Motor neuron (in vitro differentiated cells): ENCODE results near the gene BET1. TPM values are rescaled to one million over a fixed set of nuclear protein-coding genes. Genes with fewer than 3 reads are reported as not detected.
"Not testable (repeated sequence)": the region's sequence is repeated elsewhere in the genome, so short reads cannot be mapped to it uniquely, and the experiment has no call there.

Experiments
- ATAC-seq, 8 experiments: fragments of 200-7000 bp; cut with Tn5 transposase; replicated peaks in 6 of 8; 2 replicates each; pipeline ENCODE4 v1.8.0; 2021; ENCODE audit warnings: mild to moderate bottlenecking in 8 of 8, moderate library complexity in 8 of 8
- H3K27ac ChIP-seq, 2 donors: fragments of 250-450 bp; sonication (Bioruptor Pico); 2 replicates each; pipeline ENCODE4 v1.9.0; 2021; ENCODE audit warnings: antibody characterized with exemption in 2 of 2, mild to moderate bottlenecking in 2 of 2, moderate library complexity in 1 of 2
- H3K4me1 ChIP-seq, 2 donors: fragments of 250-450 bp; sonication (Bioruptor Pico); replicated peaks in 1 of 2; 2 replicates each; pipeline ENCODE4 v1.6.1; 2021; ENCODE audit warnings: antibody characterized with exemption in 2 of 2, mild to moderate bottlenecking in 2 of 2, moderate library complexity in 1 of 2
- H3K4me3 ChIP-seq, 5 donors: fragments of 250-450 bp; sonication (Bioruptor Pico); 2 replicates each; pipeline ENCODE4 v1.9.0; 2021; ENCODE audit warnings: antibody characterized with exemption in 5 of 5, mild to moderate bottlenecking in 5 of 5, moderate library complexity in 4 of 5
- WGBS, 10 experiments: fragments of 450-650 bp; shearing (Covaris generic); methylation state at CpG; one replicate each; pipeline ENCODE4 v1.0.0; 2022; 5-methylcytosine and 5-hydroxymethylcytosine counted together
- in situ Hi-C, 9 experiments: fragments of 400-800 bp; cut with MboI; loops; one replicate each; pipeline ENCODE4 v1.15.0; 2021; ENCODE audit warnings: low sequenced_read_pairs in 9 of 9, low pct_unique_long_range_greater_than_20kb in 2 of 9; ENCODE audit not compliant: unreplicated experiment in 9 of 9
- total RNA-seq, 8 experiments: library from RNA; unstranded; fragments of 300-600 nt; gene quantifications; 2 replicates each; pipeline versions ENCODE4 v1.2.3 to v1.2.4, GENCODE V29; 2022

Gene BET1
- total RNA-seq, 8 experiments from 2014 or later: 15.9 to 46.0 (median 29.9) TPM

DNA sequence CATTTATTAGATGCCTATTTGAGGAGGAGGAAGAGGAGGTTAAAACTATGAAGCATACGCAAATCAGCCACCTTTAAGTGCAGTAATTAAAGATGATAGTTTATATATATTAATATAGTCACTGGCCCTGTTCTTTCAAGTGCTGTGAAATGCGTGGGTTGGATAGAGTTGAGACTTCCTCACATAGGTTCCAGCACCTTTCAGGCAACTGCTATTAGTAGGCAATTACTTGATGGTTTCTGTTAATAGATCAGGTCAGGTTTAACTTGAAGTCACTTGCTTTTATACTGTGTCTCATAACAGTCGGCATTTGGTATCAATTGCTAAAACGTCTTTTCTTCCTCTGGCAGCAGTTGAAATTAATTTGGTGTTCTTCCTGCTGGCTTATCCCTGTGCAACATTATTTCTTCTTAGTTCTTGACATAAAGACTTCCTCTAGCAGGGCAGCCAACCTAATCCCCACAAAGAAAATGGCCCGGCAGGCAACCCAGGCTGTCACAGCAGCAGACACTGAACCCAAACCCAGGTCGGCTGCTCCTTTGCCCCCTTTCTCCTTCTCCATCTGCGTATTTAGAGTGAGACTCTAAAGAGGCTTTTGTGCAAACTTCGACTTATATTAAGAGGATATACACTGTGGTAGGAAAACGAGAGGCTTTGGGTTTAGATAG is 35.3 kb upstream of the BET1 start:
- no peak for ATAC-seq
- Histone ChIP-seq H3K4me1 (peaks cover 0 to 3% of the 10 kb centered on the region in 2 donors), H3K4me3 (no peak overlapping the region), H3K27ac (no peak overlapping the region)
- 26 to 87% (median 50%) methylated on average over 2 to 9 of the region's 9 CpGs; no CpG with 5 or more reads in 1 of the 10 experiments for WGBS, 10 experiments
- in situ Hi-C loops: no loop called here

DNA sequence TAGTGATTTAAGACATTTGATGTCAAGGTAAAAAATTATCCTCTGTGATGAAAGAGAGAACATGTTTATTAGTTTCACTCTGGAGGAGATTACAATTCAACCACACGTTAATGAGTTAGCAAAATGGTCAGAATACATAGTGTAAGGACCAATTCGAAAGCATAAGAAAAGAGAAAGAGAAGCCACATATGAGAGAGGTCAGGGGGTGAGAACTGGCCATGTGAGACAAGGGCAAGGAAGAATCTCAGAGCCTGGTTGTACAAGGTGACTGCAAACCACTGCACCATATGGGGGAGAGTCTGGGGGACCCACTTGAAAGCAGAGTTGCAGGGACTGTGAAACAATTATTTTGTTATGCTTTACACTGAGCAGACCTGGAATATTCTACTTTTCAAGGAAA is 27.7 kb upstream of the BET1 start:
- H3K4me1 ChIP-seq: no peaks in the 10 kb centered on the region
- ATAC-seq: no peak
- no peak overlapping the region for H3K27ac ChIP-seq
- H3K4me3 ChIP-seq: no peak overlapping the region
- 27 to 88% (median 56%) methylated on average over 1 to 2 of the region's 2 CpGs for WGBS, 10 experiments
- in situ Hi-C loops: no loop called here

DNA sequence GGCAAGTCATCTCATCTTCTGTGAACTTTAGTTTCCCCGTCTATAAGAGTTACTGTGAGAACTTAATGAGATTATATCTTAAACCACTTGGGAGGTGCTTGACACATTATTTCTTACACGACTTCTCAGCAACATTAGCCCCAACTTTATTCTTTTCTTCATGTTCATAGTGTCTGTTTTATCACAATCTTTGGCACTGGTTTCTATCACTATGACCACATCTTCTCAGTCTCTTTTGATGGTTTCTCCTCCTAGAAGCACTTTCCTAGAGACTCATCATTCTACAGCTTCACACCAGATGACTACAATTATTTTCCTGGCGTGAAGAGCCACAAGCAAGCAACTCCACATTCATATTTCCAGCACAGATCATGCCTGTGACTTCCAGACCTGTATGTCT is 26.5 kb upstream of the BET1 start:
- in situ Hi-C loops: no loop called here
- no peak overlapping the region for H3K27ac ChIP-seq
- no peak overlapping the region for H3K4me3 ChIP-seq
- H3K4me1 ChIP-seq: no peaks in the 10 kb centered on the region
- no peak for ATAC-seq
- 33 to 100% (median 76%) methylated on average over 1 to 3 of the region's 3 CpGs for WGBS, 10 experiments

DNA sequence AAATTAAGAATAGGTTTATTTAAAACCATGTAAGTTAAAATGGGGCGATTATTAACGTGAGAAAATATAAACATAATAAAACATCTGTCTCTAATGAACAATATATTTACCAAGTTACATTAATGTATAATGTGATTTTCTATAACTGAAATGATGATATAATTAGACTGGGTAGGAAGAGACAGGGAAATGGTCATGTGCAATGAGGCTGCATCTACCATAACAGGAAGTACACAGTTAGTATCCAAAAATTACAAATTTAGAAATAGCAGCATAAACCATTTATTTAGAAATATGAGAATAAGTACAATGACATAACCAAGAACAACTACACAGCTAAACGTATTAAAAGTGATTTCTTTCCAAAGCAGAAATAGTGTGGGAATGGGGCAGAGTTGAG is 25.8 kb upstream of the BET1 start:
- no peak for ATAC-seq
- Histone ChIP-seq H3K4me1 (no peaks in the 10 kb centered on the region), H3K27ac (no peak overlapping the region), H3K4me3 (no peak overlapping the region)
- WGBS, 10 experiments: 17 to 100% (median 70%) methylated on average over 1 to 3 of the region's 3 CpGs
- in situ Hi-C loops: no loop called here

DNA sequence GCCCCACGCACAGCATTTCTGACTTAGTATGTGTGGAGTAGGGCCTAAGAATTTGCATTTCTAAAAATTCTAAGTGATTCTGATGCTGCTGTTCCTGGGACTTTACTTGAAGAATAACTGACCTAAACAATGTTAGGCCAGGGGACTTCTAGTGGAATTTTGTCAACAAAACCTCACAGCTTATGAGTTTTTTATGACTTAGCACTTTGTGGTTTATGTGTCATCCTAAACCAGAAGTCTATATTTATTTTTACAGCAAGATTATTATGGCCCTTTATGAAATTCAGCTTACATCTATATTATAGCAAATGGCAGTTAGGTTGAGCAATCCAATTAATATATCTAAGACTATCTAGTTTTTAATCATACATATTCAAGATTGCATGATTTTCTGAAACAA is 24.6 kb upstream of the BET1 start:
- WGBS, 10 experiments: 50 to 100% (median 83%) methylated on average over 1 of the region's 1 CpG; no CpG with 5 or more reads in 5 of the 10 experiments
- Histone ChIP-seq H3K4me3 (no peak overlapping the region), H3K27ac (no peak overlapping the region), H3K4me1 (no peaks in the 10 kb centered on the region)
- in situ Hi-C loops: no loop called here
- ATAC-seq: no peak

DNA sequence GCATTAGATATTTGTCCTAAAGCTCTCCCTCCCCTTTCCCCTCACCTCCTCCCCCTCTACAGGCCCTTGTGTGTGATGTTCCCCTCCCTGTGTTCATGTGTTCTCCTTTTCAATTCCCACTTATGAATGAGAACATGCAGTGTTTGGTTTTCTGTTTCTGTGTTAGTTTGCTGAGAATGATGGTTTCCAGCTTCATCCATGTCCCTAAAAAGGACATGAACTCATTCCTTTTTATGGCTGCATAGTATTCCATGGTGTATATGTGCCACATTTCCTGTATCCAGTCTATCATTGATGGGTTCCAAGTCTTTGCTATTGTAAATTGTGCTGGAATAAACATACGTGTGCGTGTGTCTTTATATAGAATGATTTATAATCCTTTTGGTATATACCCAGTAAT is 22.5 kb upstream of the BET1 start:
- H3K4me1 ChIP-seq, ATAC-seq, in situ Hi-C loops, H3K27ac ChIP-seq, H3K4me3 ChIP-seq: not testable (repeated sequence)
- 47 to 100% (median 100%) methylated on average over 1 to 2 of the region's 2 CpGs; no CpG with 5 or more reads in 3 of the 10 experiments for WGBS, 10 experiments

DNA sequence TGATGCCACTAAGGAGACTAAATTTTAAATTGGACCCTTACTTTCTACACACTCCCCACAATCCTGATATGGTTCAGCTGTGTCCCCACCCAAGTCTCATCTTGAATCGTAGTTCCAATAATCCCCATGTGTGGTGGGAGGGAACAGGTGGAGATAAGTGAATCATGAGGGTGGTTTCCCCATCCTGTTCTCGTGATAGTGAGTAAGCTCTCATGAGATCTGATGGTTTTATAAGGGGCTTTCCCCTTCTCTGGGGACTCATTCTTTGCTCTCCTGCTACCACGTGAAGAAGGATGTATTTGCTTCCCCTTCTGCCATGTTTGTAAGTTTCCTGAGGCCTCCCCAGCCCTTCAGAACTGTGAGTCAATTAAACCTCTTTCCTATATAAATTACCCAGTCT is 18.4 kb upstream of the BET1 start:
- Histone ChIP-seq H3K4me1 (no peaks in the 10 kb centered on the region), H3K4me3 (no peak overlapping the region), H3K27ac (no peak overlapping the region)
- in situ Hi-C loops: no loop called here
- 37 to 80% (median 68%) methylated on average over 1 to 2 of the region's 3 CpGs; no CpG with 5 or more reads in 4 of the 10 experiments for WGBS, 10 experiments
- ATAC-seq: no peak

DNA sequence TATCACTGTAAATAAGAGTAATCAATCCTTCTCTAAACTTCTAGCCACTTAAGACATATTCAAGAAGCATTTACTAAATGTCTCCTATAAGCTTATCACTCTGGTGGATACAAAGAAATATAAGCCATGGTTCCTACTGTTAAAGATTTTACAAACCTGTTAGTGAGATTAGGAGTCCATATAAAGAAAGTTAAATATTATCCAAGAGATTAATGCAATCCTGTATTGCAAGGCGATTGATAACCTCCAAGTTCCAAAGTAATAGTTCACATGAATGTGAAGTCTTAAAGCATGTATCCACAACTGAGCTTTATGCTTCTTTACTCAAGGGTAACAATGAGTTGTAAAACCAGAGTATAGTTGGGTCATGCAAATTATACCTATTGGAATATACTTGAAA is 12.6 kb upstream of the BET1 start:
- Histone ChIP-seq H3K4me3 (no peak overlapping the region), H3K4me1 (no peaks in the 10 kb centered on the region), H3K27ac (no peak overlapping the region)
- no peak for ATAC-seq
- in situ Hi-C loops: no loop called here
- WGBS, 10 experiments: 29 to 100% (median 73%) methylated on average over 1 of the region's 1 CpG; no CpG with 5 or more reads in 5 of the 10 experiments

DNA sequence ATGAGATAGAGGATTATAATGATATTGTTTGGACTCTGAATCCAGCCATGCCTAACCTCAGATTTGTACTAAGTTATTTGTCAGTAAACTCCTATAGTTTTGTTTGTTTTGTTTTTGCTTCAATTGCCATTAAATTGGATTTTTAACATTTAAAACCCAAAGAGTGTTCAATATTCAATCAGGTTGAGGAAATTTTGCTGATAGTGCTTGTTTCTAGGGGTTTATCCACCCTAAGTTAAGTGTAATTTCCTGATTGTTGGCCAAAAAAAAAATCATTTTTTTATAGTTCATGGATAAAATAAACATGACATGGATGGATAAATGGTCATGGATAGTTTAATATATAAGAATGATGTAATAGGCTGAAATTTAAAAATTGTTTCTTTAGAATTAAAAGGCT is 11.4 kb upstream of the BET1 start:
- in situ Hi-C loops: no loop called here
- Histone ChIP-seq H3K4me3 (no peak overlapping the region), H3K27ac (no peak overlapping the region), H3K4me1 (no peaks in the 10 kb centered on the region)
- no peak for ATAC-seq

DNA sequence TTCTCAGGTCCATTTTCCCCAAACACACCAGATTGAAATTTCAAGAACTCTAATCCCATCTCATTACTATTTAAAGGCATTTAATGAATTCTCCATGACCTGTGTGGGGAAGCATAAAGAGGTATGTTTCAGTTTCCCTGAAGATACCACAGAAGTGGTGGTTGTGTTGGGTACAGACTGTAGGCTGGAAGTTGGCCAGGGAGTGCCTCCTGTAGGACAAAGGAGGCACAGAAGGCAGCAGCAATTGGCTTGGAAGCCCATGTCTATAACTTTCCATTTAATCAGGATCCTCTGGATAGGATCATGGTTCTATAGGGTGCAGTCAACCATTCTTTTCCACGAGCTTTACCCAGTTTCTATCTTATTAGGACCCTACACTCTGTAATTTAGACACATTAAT is 8.6 kb upstream of the BET1 start:
- WGBS, 10 experiments: 0 to 83% (median 39%) methylated on average over 1 of the region's 1 CpG; no CpG with 5 or more reads in 2 of the 10 experiments
- ATAC-seq: no peak
- Histone ChIP-seq H3K4me1 (no peaks in the 10 kb centered on the region), H3K27ac (no peak overlapping the region), H3K4me3 (no peak overlapping the region)
- in situ Hi-C loops: no loop called here

DNA sequence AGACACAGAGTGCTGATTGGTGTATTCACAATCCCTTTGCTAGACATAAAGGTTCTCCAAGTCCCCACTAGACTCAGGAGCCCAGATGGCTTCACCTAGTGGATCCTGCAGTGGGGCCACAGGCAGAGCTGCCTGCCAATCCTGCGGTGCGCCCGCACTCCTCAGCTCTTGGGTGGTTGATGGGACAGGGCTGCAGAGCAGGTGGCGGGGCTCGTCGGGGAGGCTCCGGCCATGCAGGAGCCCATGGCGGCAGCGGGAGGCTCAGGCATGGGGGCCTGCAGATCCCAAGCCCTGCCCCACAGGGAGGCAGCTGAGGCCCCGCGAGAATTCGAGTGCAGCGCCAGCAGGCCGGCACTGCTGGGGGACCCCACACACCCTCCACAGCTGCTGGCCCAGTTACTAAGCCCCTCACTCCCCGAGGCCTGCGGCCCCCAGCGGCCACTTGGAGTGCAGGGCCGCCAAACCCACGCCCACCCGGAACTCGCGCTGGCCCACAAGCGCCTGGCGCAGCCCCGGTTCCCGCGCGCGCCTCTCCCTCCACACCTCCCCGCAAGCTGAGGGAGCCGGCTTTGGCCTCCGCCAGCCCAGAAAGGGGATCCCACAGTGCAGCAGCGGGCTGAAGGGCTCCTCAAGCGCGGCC is 7.7 kb upstream of the BET1 start:
- no peak for ATAC-seq
- H3K27ac ChIP-seq: no peak overlapping the region
- 60 to 100% (median 77%) methylated on average over 1 to 5 of the region's 35 CpGs; no CpG with 5 or more reads in 4 of the 10 experiments for WGBS, 10 experiments
- no peaks in the 10 kb centered on the region for H3K4me1 ChIP-seq
- in situ Hi-C loops: no loop called here
- H3K4me3 ChIP-seq: no peak overlapping the region

DNA sequence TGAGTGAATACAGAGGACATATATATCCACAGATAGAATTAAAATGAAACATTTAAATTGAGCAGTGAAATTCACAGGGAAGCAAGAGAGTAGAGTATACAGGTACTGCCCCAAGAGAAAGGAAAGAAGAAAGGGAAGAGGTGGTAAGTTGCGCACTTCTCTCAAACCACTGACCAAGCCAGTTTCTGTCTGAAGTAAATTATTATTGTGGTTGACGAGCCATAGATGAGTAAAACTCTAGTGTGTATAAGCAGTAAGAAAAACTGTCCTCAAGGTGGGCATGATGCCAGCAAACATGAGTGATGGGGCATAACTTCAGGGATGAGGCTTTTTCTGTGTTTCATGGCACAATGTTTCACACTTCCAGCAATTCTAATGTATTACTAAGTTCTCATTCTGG is 4.4 kb upstream of the BET1 start:
- H3K4me3 ChIP-seq: no peak overlapping the region
- H3K4me1 ChIP-seq: no peaks in the 10 kb centered on the region
- no peak overlapping the region for H3K27ac ChIP-seq
- in situ Hi-C loops: no loop called here
- 42 to 89% (median 60%) methylated on average over 1 to 2 of the region's 2 CpGs for WGBS, 10 experiments
- no peak for ATAC-seq

DNA sequence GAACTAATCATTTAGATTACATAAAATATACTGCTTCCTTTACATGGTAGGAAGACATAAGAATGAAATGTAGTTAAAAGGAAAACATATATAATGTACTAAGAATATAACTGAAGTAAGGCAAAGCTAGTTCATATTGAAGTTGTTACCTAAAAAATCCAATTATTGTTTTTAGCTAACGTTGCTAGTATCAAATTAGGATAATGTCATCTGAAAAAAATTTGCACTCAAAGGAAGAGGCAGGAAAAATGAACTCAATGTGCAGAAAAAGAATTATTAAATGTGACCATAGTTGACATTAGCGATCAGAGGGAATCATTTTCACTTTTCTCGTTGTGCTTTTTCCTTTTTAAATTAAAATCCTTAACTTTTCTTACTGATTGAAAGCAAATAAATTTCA is 1.6 kb upstream of the BET1 start:
- H3K4me3 ChIP-seq: no peak overlapping the region
- 17 to 100% (median 83%) methylated on average over 2 to 3 of the region's 3 CpGs for WGBS, 10 experiments
- in situ Hi-C loops: no loop called here
- no peak overlapping the region for H3K27ac ChIP-seq
- no peak for ATAC-seq
- H3K4me1 ChIP-seq: peaks cover 3 to 7% of the 10 kb centered on the region in 2 donors

DNA sequence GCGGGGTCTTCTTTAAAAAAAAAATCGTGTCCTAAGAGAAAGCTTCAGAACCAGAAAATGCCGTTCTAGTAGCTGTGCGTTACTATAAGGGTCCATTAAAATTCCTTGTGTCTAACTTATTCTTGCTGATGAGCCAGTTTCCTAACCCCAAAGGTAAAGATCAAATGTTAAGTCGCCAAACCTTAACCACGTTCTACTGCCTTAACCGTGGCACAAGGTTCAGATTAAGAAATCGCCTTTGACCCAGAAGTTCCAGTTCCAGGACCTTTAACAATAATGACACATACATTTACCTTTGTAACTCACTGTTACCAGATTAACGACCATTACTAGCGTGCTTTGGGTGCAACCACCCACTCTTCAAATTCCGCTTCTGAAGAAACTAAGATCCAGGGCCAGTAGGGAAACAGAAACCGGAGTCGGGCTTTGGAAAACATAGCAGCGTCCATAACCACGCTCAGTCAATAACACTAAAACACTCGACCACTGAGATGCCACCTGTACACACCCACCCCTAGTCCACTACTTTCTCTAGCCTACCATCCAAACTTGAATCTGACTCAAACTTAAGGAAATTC is 620 bp downstream of the BET1 start:
- H3K27ac ChIP-seq: peak overlapping the region; percentile 82 to 92
- peaks cover 3 to 7% of the 10 kb centered on the region in 2 donors for H3K4me1 ChIP-seq
- peak overlapping the region; percentile 64 to 91 (median 82) for H3K4me3 ChIP-seq
- ATAC-seq: peak; percentile 41 to 65 (median 58)
- in situ Hi-C loops: no loop called here
- WGBS, 10 experiments: 1 to 38% (median 11%) methylated on average over 4 to 14 of the region's 16 CpGs
